HG03097 (cell line): ENCODE data around the gene CHTF8.
"Not testable (repeated sequence)": the region's sequence is repeated elsewhere in the genome, so short reads cannot be mapped to it uniquely, and the experiment has no call there.

Experiments used
- ATAC-seq: cut with Tn5 transposase; IDR thresholded peaks from one replicate; pipeline ENCODE4 v1.9.1; 2021; ENCODE audit not compliant: unreplicated experiment, low FRiP score

The CHTF8 gene

GRCh38 chr16:69141014-69141413, 8.6 kb upstream of the CHTF8 start:
- no peak for ATAC-seq

- ATAC-seq, result not testable (repeated sequence)
Measured at GRCh38 chr16:69139464-69139863, 7.1 kb upstream of the CHTF8 start.

- no peak for ATAC-seq
Measured at GRCh38 chr16:69138608-69139007, 6.2 kb upstream of the CHTF8 start.

GRCh38 chr16:69133373-69133954, 1.1 kb upstream of the CHTF8 start:
- ATAC-seq, result no peak

GRCh38 chr16:69131839-69132423, 457 bp downstream of the CHTF8 start:
- ATAC-seq, result peak; percentile 27

- no peak for ATAC-seq
Measured at GRCh38 chr16:69131167-69131838, 1.1 kb downstream of the CHTF8 start.

GRCh38 chr16:69130461-69130860, 1.9 kb downstream of the CHTF8 start:
- no peak for ATAC-seq

GRCh38 chr16:69127966-69128510, 4.3 kb downstream of the CHTF8 start:
- no peak for ATAC-seq

- ATAC-seq, result not testable (repeated sequence)
Measured at GRCh38 chr16:69126801-69127200, 5.6 kb downstream of the CHTF8 start.

GRCh38 chr16:69126221-69126620, 6.2 kb downstream of the CHTF8 start:
- ATAC-seq, result no peak

GRCh38 chr16:69124961-69125360, 7.4 kb downstream of the CHTF8 start:
- ATAC-seq, result not testable (repeated sequence)

- not testable (repeated sequence) for ATAC-seq
Measured at GRCh38 chr16:69124406-69124805, 8.0 kb downstream of the CHTF8 start.

GRCh38 chr16:69123910-69124309, 8.5 kb downstream of the CHTF8 start:
- ATAC-seq, result no peak

- no peak for ATAC-seq
Measured at GRCh38 chr16:69120096-69120664, 12.2 kb downstream of the CHTF8 start.

GRCh38 chr16:69119536-69119935, 12.9 kb downstream of the CHTF8 start:
- ATAC-seq, result no peak

GRCh38 chr16:69118994-69119393, 13.4 kb downstream of the CHTF8 start:
- no peak for ATAC-seq

GRCh38 chr16:69118468-69118867, 13.9 kb downstream of the CHTF8 start:
- ATAC-seq, result no peak

- no peak for ATAC-seq
Measured at GRCh38 chr16:69116906-69117305, 15.5 kb downstream of the CHTF8 start.

GRCh38 chr16:69116256-69116875, 16.0 kb downstream of the CHTF8 start:
- no peak for ATAC-seq

- no peak for ATAC-seq
Measured at GRCh38 chr16:69115837-69116236, 16.6 kb downstream of the CHTF8 start.

GRCh38 chr16:69115361-69115760, 17.0 kb downstream of the CHTF8 start:
- no peak for ATAC-seq
